DMS153 treated with DMSO at 0.1 percent for 48 hours (cell line): Measurements from ENCODE around the gene SLFN14.
"Not testable (repeated sequence)": the region's sequence is repeated elsewhere in the genome, so short reads cannot be mapped to it uniquely, and the experiment has no call there.

Source experiments
- DNase-seq: peaks from one replicate; lab custom pipeline; 2025; ENCODE audit not compliant: unreplicated experiment; lab: John Stamatoyannopoulos, UW

The SLFN14 gene

DNA sequence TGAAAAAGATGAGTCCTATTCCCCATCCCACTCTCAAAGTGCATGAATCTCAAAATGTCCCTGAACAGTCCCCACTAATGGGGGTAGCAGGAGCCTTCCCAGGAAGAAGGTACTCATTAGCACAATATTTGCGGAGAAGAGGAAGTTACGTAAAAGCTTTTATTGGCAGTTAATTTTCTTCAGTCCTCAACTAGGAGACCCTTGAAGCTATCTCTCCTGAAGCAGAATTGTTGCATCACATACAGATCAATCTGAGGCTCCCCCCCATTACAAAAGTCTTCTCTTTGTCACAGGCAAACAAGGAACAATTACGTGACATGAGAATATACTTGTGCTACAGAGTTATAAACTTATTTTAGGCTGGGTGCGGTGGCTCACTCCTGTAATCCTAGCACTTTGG lies 37.3 kb downstream of the SLFN14 start:
- no peak for DNase-seq

DNA sequence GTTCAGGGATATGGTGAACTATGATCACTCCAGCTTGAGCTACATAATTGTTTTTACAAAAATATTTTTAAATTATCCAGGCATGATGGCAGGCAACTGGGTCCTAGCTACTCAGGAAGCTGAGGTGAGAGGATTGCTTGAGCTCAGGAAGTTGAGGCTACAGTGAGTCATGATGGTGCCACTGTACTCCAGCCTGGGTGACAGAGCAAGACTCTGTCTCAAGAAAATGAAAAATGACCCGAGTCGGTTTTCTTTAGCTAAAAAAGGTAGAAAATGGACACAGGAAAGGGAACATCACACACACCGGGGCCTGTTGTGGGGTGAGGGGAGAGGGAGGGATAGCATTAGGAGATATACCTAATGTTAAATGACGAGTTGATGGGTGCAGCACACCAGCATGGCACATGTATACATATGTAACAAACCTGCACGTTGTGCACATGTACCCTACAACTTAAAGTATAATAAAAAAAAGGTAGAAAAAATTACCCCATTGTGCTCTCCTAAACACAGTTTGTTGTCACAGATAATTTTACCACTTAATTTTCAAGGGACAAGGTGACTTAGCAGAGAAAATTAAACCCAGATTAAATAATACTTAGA lies 38.9 kb downstream of the SLFN14 start:
- not testable (repeated sequence) for DNase-seq

- DNase-seq: no peak
Measured at GRCh38 chr17:35521150-35521549, 39.5 kb downstream of the SLFN14 start.

- DNase-seq: no peak
Measured at GRCh38 chr17:35519906-35520442, 40.6 kb downstream of the SLFN14 start.

DNA sequence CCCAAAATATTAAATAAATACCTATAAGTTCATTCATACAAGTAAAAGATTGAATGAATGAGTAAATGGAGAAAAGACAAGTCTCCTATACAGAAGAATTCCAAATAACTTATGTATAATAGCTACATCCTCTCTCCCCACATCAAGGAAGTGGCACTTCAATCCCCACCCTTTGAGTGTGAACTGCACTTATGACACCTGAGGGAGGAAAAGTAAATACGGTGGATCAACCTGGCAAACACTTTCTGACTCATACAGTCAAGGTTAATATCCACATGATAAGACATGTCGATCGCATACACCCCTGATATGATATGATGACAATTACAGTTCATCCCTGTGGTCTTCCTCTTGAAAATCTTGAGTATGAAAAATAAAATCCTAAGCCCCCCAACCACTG lies 41.2 kb downstream of the SLFN14 start:
- no peak for DNase-seq

DNA sequence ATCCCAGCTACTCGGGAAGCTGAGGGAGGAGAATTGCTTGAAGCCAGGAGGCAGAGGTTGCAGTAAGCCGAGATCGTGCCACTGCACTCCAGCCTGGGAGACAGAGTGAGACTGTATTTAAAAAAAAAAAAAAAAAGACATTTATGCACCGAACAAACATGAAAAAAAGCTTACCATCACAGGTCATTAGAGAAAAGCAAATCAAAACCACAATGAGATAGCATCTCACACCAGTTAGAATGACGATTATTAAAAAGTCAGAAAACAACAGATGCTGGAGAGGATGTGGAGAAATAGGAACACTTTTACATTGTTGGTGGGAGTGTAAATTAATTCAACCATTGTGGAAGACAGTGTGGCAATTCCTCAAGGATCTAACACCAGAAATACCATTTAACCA lies 42.2 kb downstream of the SLFN14 start:
- not testable (repeated sequence) for DNase-seq

DNA sequence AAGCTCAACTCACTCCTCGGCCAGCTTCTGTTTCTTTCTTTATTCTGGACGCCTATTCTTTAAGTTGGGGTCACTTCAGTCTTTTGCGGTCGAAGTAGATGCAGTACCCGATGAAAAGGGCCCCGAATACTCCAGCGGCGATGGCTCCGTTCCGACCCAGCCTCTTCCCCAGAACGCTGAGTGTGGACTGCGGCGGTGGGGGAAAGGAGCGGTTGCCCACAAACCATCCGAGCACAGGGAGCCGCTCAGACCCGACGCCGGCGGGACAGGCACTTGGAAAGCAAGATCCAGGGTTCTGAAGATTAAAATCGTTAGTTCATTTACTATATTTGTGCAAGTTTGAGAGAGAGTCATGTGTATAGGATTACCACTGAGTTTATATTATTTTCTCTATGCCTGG lies 45.6 kb downstream of the SLFN14 start:
- DNase-seq: no peak

GRCh38 chr17:35514564-35514963 lies 46.1 kb downstream of the SLFN14 start:
- DNase-seq: no peak
